ENCODE results near the gene EIF4E2.

GRCh38 chr2:232607011-232607410, 56.5 kb downstream of the EIF4E2 start:
- no peak for TF ChIP-seq CTCF (IDR thresholded peaks at IDR 0.05)
- no peak for TF ChIP-seq POLR2A (IDR thresholded peaks at IDR 0.05)
- no peak for TF ChIP-seq POLR2AphosphoS5 (IDR thresholded peaks at IDR 0.05)

Data from stomach (tissue), 4 donors.